Measurements from ENCODE around the gene COL12A1. TPM values are rescaled to one million over a fixed set of nuclear protein-coding genes. Genes with fewer than 3 reads are reported as not detected.
A peak's percentile ranks its signal among the peaks of the same experiment; 100 is the strongest.

Gene COL12A1
- total and polyA plus RNA-seq, 2 donors (not counting 3 experiments of a cell fraction or from before 2014, with no cell fraction given), result 48.5 to 89.1 TPM

DNA sequence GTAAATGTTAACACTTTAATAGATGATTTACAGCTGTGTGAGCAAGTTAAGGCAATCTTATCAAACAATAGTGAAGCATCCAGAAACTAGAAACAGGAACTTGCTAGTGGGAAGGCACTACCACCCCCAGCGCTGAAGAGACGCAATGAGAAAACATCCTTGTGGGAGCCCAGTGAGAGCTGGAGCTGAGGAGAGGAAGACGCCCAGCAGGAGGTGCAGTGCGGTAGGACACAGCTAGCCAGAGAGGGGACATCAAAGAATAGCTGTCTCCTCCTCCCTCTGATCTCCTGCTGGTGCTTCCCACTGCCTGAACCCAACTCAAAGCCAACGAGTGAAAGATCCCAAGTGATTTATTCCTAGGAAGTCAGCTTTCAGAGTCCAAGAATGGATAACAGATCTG, 140.3 kb downstream of the COL12A1 start:
- no peaks in the 10 kb centered on the region for H3K36me3 ChIP-seq (ENCODE audit: control insufficient read depth in 2 of 2, extremely low read depth in 1 of 2, insufficient read depth in 2 of 2, low read length in 2 of 2)
- H3K4me3 ChIP-seq (replicated peaks in 1 of 3; ENCODE audit: insufficient read depth in 1 of 3, low read depth in 1 of 3, low read length in 3 of 3), result no peak overlapping the region
- no peak overlapping the region for H3K9ac ChIP-seq (replicated peaks; ENCODE audit: extremely low read depth, insufficient read depth, low read length)
- intact Hi-C loops (cut with micrococcal nuclease), result loop anchor here (1.0 kb wide), 1 partner anchor 139 kb away; no protein-coding TSS in a partner anchor
- FAIRE-seq (no peak), DNase-seq (ENCODE audit: low read depth, low spot score) (peak; percentile 31)
- no peaks in the 10 kb centered on the region for H3K27me3 ChIP-seq (ENCODE audit: control insufficient read depth in 2 of 2, insufficient read depth in 2 of 2, low read length in 2 of 2)
- ChIA-PET POLR2A (no interaction called here), CTCF (interaction anchor here (0.9 to 4.8 kb wide), 3 partner anchors 16 to 144 kb away, joined by 3 to 41 read pairs (median 5); partner anchors contain the start of gene COL12A1)
- no peak overlapping the region for H2AFZ ChIP-seq (ENCODE audit: low read depth, low read length)
- H4K20me1 ChIP-seq (replicated peaks; ENCODE audit: control insufficient read depth, extremely low read depth, insufficient read depth, low read length), result no peaks in the 10 kb centered on the region
- dilution Hi-C loops (cut with MboI; ENCODE audit: extremely low pct_ligation_motif_present, low sequenced_read_pairs), result no loop called here
- no peak overlapping the region for H3K27ac ChIP-seq (ENCODE audit: insufficient read depth, low read depth, low read length)
- H3K79me2 ChIP-seq (ENCODE audit: control insufficient read depth, insufficient read depth, low read length), result no peaks in the 10 kb centered on the region
- H3K4me2 ChIP-seq (ENCODE audit: insufficient read depth, low read length), result no peak overlapping the region
- H3K9me3 ChIP-seq (replicated peaks; ENCODE audit: control insufficient read depth, insufficient read depth, low read length), result no peaks in the 10 kb centered on the region
- BruUV-seq (replicated peaks), result no TSS peak
- no peaks in the 10 kb centered on the region for H3K9me1 ChIP-seq (replicated peaks; ENCODE audit: control insufficient read depth, extremely low read depth, insufficient read depth, low read length)
- H3K4me1 ChIP-seq (ENCODE audit: control insufficient read depth, extremely low read depth, insufficient read depth, low read length), result no peaks in the 10 kb centered on the region
- TF ChIP-seq, protein P1, sequence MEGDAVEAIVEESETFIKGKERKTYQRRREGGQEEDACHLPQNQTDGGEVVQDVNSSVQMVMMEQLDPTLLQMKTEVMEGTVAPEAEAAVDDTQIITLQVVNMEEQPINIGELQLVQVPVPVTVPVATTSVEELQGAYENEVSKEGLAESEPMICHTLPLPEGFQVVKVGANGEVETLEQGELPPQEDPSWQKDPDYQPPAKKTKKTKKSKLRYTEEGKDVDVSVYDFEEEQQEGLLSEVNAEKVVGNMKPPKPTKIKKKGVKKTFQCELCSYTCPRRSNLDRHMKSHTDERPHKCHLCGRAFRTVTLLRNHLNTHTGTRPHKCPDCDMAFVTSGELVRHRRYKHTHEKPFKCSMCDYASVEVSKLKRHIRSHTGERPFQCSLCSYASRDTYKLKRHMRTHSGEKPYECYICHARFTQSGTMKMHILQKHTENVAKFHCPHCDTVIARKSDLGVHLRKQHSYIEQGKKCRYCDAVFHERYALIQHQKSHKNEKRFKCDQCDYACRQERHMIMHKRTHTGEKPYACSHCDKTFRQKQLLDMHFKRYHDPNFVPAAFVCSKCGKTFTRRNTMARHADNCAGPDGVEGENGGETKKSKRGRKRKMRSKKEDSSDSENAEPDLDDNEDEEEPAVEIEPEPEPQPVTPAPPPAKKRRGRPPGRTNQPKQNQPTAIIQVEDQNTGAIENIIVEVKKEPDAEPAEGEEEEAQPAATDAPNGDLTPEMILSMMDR (IDR thresholded peaks at IDR 0.05; ENCODE audit: extremely low read depth in 1 of 2, insufficient read depth in 1 of 2, low read depth in 1 of 2, low read length in 2 of 2), result peak in 1 of 2 donors; percentile 6
- TF ChIP-seq POLR2AphosphoS5 (IDR thresholded peaks at IDR 0.05; ENCODE audit: insufficient read depth, low read depth, low read length), result no peak

DNA sequence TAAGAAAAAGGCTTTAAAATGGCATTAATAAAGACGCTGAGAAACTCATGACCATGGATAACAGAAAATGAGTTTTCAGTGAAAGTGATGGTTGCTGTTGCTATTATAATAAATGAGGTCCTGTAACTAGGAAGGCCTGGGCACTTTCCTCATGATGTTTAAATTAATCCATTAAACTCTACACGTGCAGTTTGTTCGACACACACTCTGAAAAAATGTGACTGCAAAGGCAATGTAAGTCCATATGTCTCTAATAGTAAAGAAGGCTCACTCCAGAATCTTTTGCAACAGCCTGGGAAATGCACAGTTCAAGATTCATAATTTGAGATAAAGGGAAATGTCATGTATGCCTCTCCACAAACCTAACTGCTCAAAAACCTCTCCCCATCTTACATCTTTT, 153.4 kb downstream of the COL12A1 start:
- FAIRE-seq (no peak), DNase-seq (ENCODE audit: low read depth, low spot score) (no peak)
- Histone ChIP-seq H3K9ac (replicated peaks; ENCODE audit: extremely low read depth, insufficient read depth, low read length) (no peak overlapping the region), H3K9me3 (replicated peaks; ENCODE audit: control insufficient read depth, insufficient read depth, low read length) (no peaks in the 10 kb centered on the region), H3K27me3 (ENCODE audit: control insufficient read depth in 2 of 2, insufficient read depth in 2 of 2, low read length in 2 of 2) (peaks cover 0 to 2% of the 10 kb centered on the region in 2 experiments), H2AFZ (ENCODE audit: low read depth, low read length) (no peak overlapping the region), H3K9me1 (replicated peaks; ENCODE audit: control insufficient read depth, extremely low read depth, insufficient read depth, low read length) (no peaks in the 10 kb centered on the region), H3K4me3 (replicated peaks in 1 of 3; ENCODE audit: insufficient read depth in 1 of 3, low read depth in 1 of 3, low read length in 3 of 3) (no peak overlapping the region), H3K4me1 (ENCODE audit: control insufficient read depth, extremely low read depth, insufficient read depth, low read length) (no peaks in the 10 kb centered on the region), H3K79me2 (ENCODE audit: control insufficient read depth, insufficient read depth, low read length) (no peaks in the 10 kb centered on the region), H3K4me2 (ENCODE audit: insufficient read depth, low read length) (no peak overlapping the region), H4K20me1 (replicated peaks; ENCODE audit: control insufficient read depth, extremely low read depth, insufficient read depth, low read length) (no peaks in the 10 kb centered on the region), H3K27ac (ENCODE audit: insufficient read depth, low read depth, low read length) (no peak overlapping the region), H3K36me3 (ENCODE audit: control insufficient read depth in 2 of 2, extremely low read depth in 1 of 2, insufficient read depth in 2 of 2, low read length in 2 of 2) (no peaks in the 10 kb centered on the region)
- dilution Hi-C loops (cut with MboI; ENCODE audit: extremely low pct_ligation_motif_present, low sequenced_read_pairs), result no loop called here
- ChIA-PET POLR2A (no interaction called here), CTCF (no interaction called here)
- TF ChIP-seq POLR2AphosphoS5 (IDR thresholded peaks at IDR 0.05; ENCODE audit: insufficient read depth, low read depth, low read length) (no peak), FOS (IDR thresholded peaks at IDR 0.05; ENCODE audit: borderline replicate concordance, insufficient read depth, low read length) (no peak), MYC (IDR thresholded peaks at IDR 0.05; ENCODE audit: low read depth, low read length) (no peak), JUN (IDR thresholded peaks at IDR 0.05; ENCODE audit: borderline replicate concordance, insufficient read depth, insufficient read length, low read depth) (no peak), GATA2 (IDR thresholded peaks at IDR 0.05; ENCODE audit: insufficient read depth, insufficient read length, low read depth, low read length) (no peak)
- TF ChIP-seq, protein P2, sequence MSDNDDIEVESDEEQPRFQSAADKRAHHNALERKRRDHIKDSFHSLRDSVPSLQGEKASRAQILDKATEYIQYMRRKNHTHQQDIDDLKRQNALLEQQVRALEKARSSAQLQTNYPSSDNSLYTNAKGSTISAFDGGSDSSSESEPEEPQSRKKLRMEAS (IDR thresholded peaks at IDR 0.05; ENCODE audit: insufficient read depth, insufficient read length), result no peak
- TF ChIP-seq, protein P1 (IDR thresholded peaks at IDR 0.05; ENCODE audit: extremely low read depth in 1 of 2, insufficient read depth in 1 of 2, low read depth in 1 of 2, low read length in 2 of 2), result no peak
- no TSS peak for BruUV-seq (replicated peaks)
- intact Hi-C loops (cut with micrococcal nuclease), result no loop called here

Data from endothelial cell of umbilical vein (primary cell).